ENCODE measurements around the gene NOTCH1.

Gene NOTCH1

GRCh38 chr9:136517012-136517743 is 28.7 kb downstream of the NOTCH1 start:
- no peak for DNase-seq (ENCODE audit: low read depth in 2 of 2)

- no peak for DNase-seq (ENCODE audit: low read depth in 2 of 2)
Observed at GRCh38 chr9:136516191-136516654, 29.6 kb downstream of the NOTCH1 start.

GRCh38 chr9:136515276-136515675 is 30.6 kb downstream of the NOTCH1 start:
- DNase-seq (ENCODE audit: low read depth in 2 of 2), result no peak

- no peak for DNase-seq (ENCODE audit: low read depth in 2 of 2)
Observed at GRCh38 chr9:136514022-136514714, 31.7 kb downstream of the NOTCH1 start.

- DNase-seq (ENCODE audit: low read depth in 2 of 2), result no peak
Observed at GRCh38 chr9:136513191-136513590, 32.7 kb downstream of the NOTCH1 start.

- no peak for DNase-seq (ENCODE audit: low read depth in 2 of 2)
Observed at GRCh38 chr9:136512651-136513071, 33.2 kb downstream of the NOTCH1 start.

GRCh38 chr9:136511670-136512592 is 33.9 kb downstream of the NOTCH1 start:
- DNase-seq (ENCODE audit: low read depth in 2 of 2), result no peak

- no peak for DNase-seq (ENCODE audit: low read depth in 2 of 2)
Observed at GRCh38 chr9:136511144-136511669, 34.6 kb downstream of the NOTCH1 start.

- no peak for DNase-seq (ENCODE audit: low read depth in 2 of 2)
Observed at GRCh38 chr9:136510561-136510960, 35.3 kb downstream of the NOTCH1 start.

- DNase-seq (ENCODE audit: low read depth in 2 of 2), result no peak
Observed at GRCh38 chr9:136509549-136509948, 36.3 kb downstream of the NOTCH1 start.

- no peak for DNase-seq (ENCODE audit: low read depth in 2 of 2)
Observed at GRCh38 chr9:136508729-136509500, 36.9 kb downstream of the NOTCH1 start.

- no peak for DNase-seq (ENCODE audit: low read depth in 2 of 2)
Observed at GRCh38 chr9:136507992-136508375, 37.9 kb downstream of the NOTCH1 start.

GRCh38 chr9:136507221-136507991 is 38.4 kb downstream of the NOTCH1 start:
- DNase-seq (ENCODE audit: low read depth in 2 of 2), result no peak

GRCh38 chr9:136506425-136506824 is 39.4 kb downstream of the NOTCH1 start:
- no peak for DNase-seq (ENCODE audit: low read depth in 2 of 2)

- DNase-seq (ENCODE audit: low read depth in 2 of 2), result no peak
Observed at GRCh38 chr9:136505406-136506403, 40.1 kb downstream of the NOTCH1 start.

- no peak for DNase-seq (ENCODE audit: low read depth in 2 of 2)
Observed at GRCh38 chr9:136504512-136505348, 41.1 kb downstream of the NOTCH1 start.

- no peak for DNase-seq (ENCODE audit: low read depth in 2 of 2)
Observed at GRCh38 chr9:136502940-136503550, 42.8 kb downstream of the NOTCH1 start.

GRCh38 chr9:136502196-136502595 is 43.7 kb downstream of the NOTCH1 start:
- no peak for DNase-seq (ENCODE audit: low read depth in 2 of 2)

Data from stimulated activated CD8-positive, alpha-beta memory T cell treated with anti-CD3 and anti-CD28 coated beads, Interleukin-2, amount 100 ng/mL, for 1 hour (primary cell).